ENCODE results near the gene CEP192.

The CEP192 gene

DNA sequence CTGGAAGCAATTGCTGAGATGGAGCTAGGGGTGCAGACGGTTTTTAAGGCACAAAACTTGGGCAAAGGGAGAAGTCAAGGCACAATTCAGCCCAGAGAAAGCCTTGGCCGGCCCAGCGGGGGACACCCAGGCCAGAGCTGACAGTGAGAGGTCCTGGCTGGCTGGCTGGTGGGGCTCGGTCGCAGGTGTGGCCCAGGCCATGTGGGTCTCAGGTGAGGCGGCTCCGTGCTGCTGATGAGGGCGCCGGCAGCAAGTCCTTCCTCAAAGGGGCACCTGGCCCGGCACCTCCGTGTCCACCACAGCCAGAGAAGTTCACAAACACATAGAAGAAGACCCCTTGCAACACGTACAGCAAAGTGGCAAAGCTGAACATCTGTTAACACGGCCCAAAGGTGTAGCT lies 173.2 kb downstream of the CEP192 start:
- Histone ChIP-seq H3K4me1 (ENCODE audit: insufficient read depth, low read length) (no peaks in the 10 kb centered on the region), H3K27ac (ENCODE audit: low read length) (no peak overlapping the region), H3K27me3 (ENCODE audit: insufficient read depth, low read length) (no peaks in the 10 kb centered on the region), H3K4me3 (ENCODE audit: low read length) (no peak overlapping the region), H3K9ac (ENCODE audit: low read depth, low read length) (no peak overlapping the region), H3K36me3 (ENCODE audit: insufficient read depth, low read depth, low read length) (no peaks in the 10 kb centered on the region), H3K9me3 (ENCODE audit: insufficient read depth, low read depth, low read length) (no peaks in the 10 kb centered on the region; the same call in 1 of the 2 replicates)

DNA sequence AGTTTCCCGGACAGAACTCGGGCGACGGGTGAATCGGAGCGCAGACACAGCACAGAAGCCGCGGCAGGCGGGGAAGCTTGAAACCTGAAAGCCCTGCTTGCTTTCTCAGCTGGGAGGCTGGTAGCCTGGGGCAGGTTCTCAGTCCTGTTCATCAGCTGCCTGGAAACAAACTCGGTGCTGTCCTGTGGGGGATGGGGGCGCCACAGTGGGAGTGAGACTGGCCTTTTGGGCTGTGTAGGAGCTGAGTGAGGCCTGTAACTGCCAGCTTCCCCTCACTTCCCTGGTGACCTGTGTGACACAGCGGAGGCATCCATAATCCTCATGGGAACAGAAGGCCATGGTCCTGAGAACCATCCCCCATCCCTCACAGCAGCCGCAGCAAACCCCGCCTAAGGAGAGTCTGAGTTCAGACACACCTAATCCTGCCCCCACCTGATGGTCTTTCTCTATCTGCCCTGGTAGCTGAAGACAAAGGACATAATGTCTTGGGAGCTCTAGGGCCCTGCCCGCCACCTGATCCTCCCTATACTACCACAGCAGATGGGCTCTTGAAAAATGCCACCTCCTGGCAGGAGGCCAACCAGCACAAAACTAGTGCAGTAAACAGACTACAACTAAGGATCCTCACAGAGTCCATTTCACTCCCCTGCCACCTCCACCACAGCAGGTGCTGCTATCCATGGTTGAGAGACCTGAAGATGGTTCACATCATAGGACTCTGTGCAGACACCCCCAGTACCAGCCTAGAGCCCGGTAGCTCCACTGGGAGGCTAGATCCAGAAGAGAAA lies 174.7 kb downstream of the CEP192 start:
- Histone ChIP-seq H3K4me3 (ENCODE audit: low read length) (no peak overlapping the region), H3K36me3 (ENCODE audit: insufficient read depth, low read depth, low read length) (no peaks in the 10 kb centered on the region), H3K27me3 (ENCODE audit: insufficient read depth, low read length) (no peaks in the 10 kb centered on the region), H3K27ac (ENCODE audit: low read length) (no peak overlapping the region), H3K4me1 (ENCODE audit: insufficient read depth, low read length) (no peaks in the 10 kb centered on the region), H3K9me3 (ENCODE audit: insufficient read depth, low read depth, low read length) (no peaks in the 10 kb centered on the region; the same call in 1 of the 2 replicates), H3K9ac (ENCODE audit: low read depth, low read length) (no peak overlapping the region)

DNA sequence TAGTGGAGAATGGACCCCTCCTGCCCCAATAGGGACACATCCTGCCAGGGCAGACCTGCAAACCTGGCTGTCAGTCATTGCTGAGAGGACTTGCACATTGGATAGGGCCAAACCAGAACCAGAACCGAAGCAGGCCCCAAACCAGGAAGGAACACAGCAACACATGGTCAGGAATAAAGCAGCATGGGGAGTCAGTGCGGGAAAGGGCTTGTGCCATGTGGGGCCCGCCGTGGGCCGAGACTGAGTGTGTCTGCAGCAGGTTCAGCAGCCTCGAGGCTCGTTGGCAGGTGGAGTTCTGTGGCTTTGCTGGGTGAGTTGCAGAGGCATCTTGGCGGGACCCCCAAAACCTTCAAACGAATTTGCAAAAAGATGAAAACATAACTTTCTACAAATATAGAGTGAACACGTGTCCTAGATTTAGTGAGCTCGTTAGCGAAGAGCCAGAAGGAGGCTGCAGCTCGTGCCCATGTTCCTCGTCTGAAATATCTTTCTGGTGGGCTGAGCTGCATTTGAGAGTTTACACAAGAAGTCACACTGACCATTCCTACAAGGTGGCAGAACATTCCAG lies 182.5 kb downstream of the CEP192 start:
- Histone ChIP-seq H3K27me3 (ENCODE audit: insufficient read depth, low read length) (no peaks in the 10 kb centered on the region), H3K9me3 (ENCODE audit: insufficient read depth, low read depth, low read length) (no peaks in the 10 kb centered on the region), H3K36me3 (ENCODE audit: insufficient read depth, low read depth, low read length) (no peaks in the 10 kb centered on the region), H3K4me1 (ENCODE audit: insufficient read depth, low read length) (no peaks in the 10 kb centered on the region), H3K4me3 (ENCODE audit: low read length) (no peak overlapping the region), H3K9ac (ENCODE audit: low read depth, low read length) (no peak overlapping the region), H3K27ac (ENCODE audit: low read length) (no peak overlapping the region)
